ENCODE data around the gene ATXN1.

ATXN1 gene

GRCh38 chr6:16476861-16477260 lies 284.4 kb downstream of the ATXN1 start:
- Histone ChIP-seq H3K27me3 (ENCODE audit: insufficient read depth, poor library complexity, severe bottlenecking) (no peaks in the 10 kb centered on the region), H3K27ac (replicated peaks) (no peak overlapping the region), H3K4me3 (replicated peaks; ENCODE audit: insufficient read depth, low read length) (no peak overlapping the region)
- DNase-seq (ENCODE audit: low read depth in 1 of 2, low spot score in 1 of 2), result no peak
- no peak for TF ChIP-seq POLR2AphosphoS5 (IDR thresholded peaks at IDR 0.05; ENCODE audit: low read depth)
- TF ChIP-seq GABPA (IDR thresholded peaks at IDR 0.05; ENCODE audit: low read depth), result no peak
- no peak for TF ChIP-seq SPI1 (IDR thresholded peaks at IDR 0.05; ENCODE audit: borderline replicate concordance, low read depth)
- TF ChIP-seq REST (IDR thresholded peaks at IDR 0.05; ENCODE audit: insufficient replicate concordance, low read depth), result no peak
- TF ChIP-seq, protein P1, sequence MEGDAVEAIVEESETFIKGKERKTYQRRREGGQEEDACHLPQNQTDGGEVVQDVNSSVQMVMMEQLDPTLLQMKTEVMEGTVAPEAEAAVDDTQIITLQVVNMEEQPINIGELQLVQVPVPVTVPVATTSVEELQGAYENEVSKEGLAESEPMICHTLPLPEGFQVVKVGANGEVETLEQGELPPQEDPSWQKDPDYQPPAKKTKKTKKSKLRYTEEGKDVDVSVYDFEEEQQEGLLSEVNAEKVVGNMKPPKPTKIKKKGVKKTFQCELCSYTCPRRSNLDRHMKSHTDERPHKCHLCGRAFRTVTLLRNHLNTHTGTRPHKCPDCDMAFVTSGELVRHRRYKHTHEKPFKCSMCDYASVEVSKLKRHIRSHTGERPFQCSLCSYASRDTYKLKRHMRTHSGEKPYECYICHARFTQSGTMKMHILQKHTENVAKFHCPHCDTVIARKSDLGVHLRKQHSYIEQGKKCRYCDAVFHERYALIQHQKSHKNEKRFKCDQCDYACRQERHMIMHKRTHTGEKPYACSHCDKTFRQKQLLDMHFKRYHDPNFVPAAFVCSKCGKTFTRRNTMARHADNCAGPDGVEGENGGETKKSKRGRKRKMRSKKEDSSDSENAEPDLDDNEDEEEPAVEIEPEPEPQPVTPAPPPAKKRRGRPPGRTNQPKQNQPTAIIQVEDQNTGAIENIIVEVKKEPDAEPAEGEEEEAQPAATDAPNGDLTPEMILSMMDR (IDR thresholded peaks at IDR 0.05; ENCODE audit: insufficient read depth, low read length), result no peak

- no peak for TF ChIP-seq REST (IDR thresholded peaks at IDR 0.05; ENCODE audit: insufficient replicate concordance, low read depth)
- TF ChIP-seq POLR2AphosphoS5 (IDR thresholded peaks at IDR 0.05; ENCODE audit: low read depth), result no peak
- TF ChIP-seq, protein P1 (IDR thresholded peaks at IDR 0.05; ENCODE audit: insufficient read depth, low read length), result no peak
- TF ChIP-seq GABPA (IDR thresholded peaks at IDR 0.05; ENCODE audit: low read depth), result no peak
- no peak for TF ChIP-seq SPI1 (IDR thresholded peaks at IDR 0.05; ENCODE audit: borderline replicate concordance, low read depth)
- Histone ChIP-seq H3K27me3 (ENCODE audit: insufficient read depth, poor library complexity, severe bottlenecking) (no peaks in the 10 kb centered on the region), H3K4me3 (replicated peaks; ENCODE audit: insufficient read depth, low read length) (no peak overlapping the region), H3K27ac (replicated peaks) (no peak overlapping the region)
- DNase-seq (ENCODE audit: low read depth in 1 of 2, low spot score in 1 of 2), result no peak
Measured at GRCh38 chr6:16475494-16475781, 285.8 kb downstream of the ATXN1 start.

DNA sequence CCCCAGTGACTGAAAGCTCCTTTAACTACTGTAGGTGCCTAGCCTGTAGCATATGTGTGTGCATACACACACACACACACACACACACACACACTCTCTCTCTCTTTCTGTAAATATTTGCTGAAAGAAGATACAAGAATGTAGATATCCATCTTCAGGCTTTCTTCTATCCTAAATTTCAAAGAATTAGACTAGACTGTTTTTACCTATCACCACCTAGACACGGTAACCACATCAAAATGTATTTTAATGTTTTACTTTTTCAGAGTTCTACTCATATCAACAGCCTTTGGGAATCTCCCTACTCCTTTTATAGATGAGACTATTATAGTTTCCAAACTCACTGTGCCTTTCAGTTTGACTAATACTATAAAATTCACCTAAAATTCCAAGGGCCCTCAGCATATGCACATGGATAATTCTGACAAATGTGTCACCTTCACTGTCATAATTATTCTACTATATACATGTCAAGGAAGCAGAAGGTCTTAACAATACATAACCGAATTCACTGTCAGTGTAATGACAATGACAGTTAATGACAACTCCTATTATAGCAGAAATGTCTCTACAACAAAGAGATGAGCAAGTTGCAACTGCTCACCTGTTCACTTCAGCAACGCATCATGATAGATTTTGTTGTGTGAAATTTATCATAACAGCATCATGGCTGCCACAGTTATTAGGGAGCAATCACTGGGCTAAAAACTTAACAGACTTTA lies 286.3 kb downstream of the ATXN1 start:
- DNase-seq (ENCODE audit: low read depth in 1 of 2, low spot score in 1 of 2), result no peak
- TF ChIP-seq GABPA (IDR thresholded peaks at IDR 0.05; ENCODE audit: low read depth), result no peak
- no peak for TF ChIP-seq SPI1 (IDR thresholded peaks at IDR 0.05; ENCODE audit: borderline replicate concordance, low read depth)
- no peak for TF ChIP-seq REST (IDR thresholded peaks at IDR 0.05; ENCODE audit: insufficient replicate concordance, low read depth)
- TF ChIP-seq, protein P1 (IDR thresholded peaks at IDR 0.05; ENCODE audit: insufficient read depth, low read length), result no peak
- TF ChIP-seq POLR2AphosphoS5 (IDR thresholded peaks at IDR 0.05; ENCODE audit: low read depth), result no peak
- H3K27ac ChIP-seq (replicated peaks), result no peak overlapping the region
- H3K27me3 ChIP-seq (ENCODE audit: insufficient read depth, poor library complexity, severe bottlenecking), result no peaks in the 10 kb centered on the region
- no peak overlapping the region for H3K4me3 ChIP-seq (replicated peaks; ENCODE audit: insufficient read depth, low read length)

All from HL-60 (cell line).